Measurements from ENCODE around the gene FZD4. TPM values are rescaled to one million over a fixed set of nuclear protein-coding genes. Genes with fewer than 3 reads are reported as not detected.

FZD4 gene
- total RNA-seq, 1 experiment from 2014 or later, result 4.5 TPM

GRCh38 chr11:86900162-86900561 is 55.0 kb downstream of the FZD4 start:
- no peak overlapping the region for H4K91ac ChIP-seq (ENCODE audit: insufficient read length, low read depth, low read length)
- H3K79me1 ChIP-seq (ENCODE audit: insufficient read depth, low read depth, low read length, poor library complexity, severe bottlenecking), result no peaks in the 10 kb centered on the region
- TF ChIP-seq CTCF (conservative IDR thresholded peaks at IDR 0.05), result no peak
- no peak overlapping the region for H3K27ac ChIP-seq (ENCODE audit: insufficient read length, low read depth, low read length)
- no peak overlapping the region for H3K14ac ChIP-seq (ENCODE audit: insufficient read depth, low read length)
- H2BK15ac ChIP-seq (ENCODE audit: low read depth, low read length), result no peak overlapping the region
- WGBS (ENCODE audit: extremely low coverage, insufficient read length, low lambda C conversion rate), result no CpG with 5 or more reads among the region's 3 CpGs
- H3K79me2 ChIP-seq (ENCODE audit: insufficient read depth, low read length), result no peaks in the 10 kb centered on the region
- Mint-ChIP-seq H3K27me3 (ENCODE audit: low read depth) (no peaks in the 10 kb centered on the region), H3K9me3 (no peaks in the 10 kb centered on the region), H3K4me3 (no peak overlapping the region), H3K4me1 (no peaks in the 10 kb centered on the region), H3K36me3 (ENCODE audit: insufficient read depth in 1 of 3, low read depth in 3 of 3) (no peaks in the 10 kb centered on the region), H3K27ac (no peak overlapping the region)
- no peak overlapping the region for H3T11ph ChIP-seq (ENCODE audit: low read length)
- no peak overlapping the region for H3K9ac ChIP-seq (ENCODE audit: extremely low read depth, insufficient read length, low read length)
- H2AFZ ChIP-seq (ENCODE audit: low read length), result no peak overlapping the region
- H3K18ac ChIP-seq (ENCODE audit: insufficient read length, low read depth, low read length), result no peak overlapping the region
- no peak overlapping the region for H4K8ac ChIP-seq (replicated peaks; ENCODE audit: insufficient read length, low read depth, low read length)
- H2BK12ac ChIP-seq (ENCODE audit: insufficient read length, low read depth, low read length), result no peak overlapping the region
- no peak overlapping the region for H4K5ac ChIP-seq (ENCODE audit: insufficient read length, low read depth, low read length)
- H3K23ac ChIP-seq (ENCODE audit: insufficient read length, low read depth, low read length), result no peak overlapping the region
- H3K9me3 ChIP-seq (ENCODE audit: control insufficient read depth, low read depth, low read length), result no peaks in the 10 kb centered on the region
- no peaks in the 10 kb centered on the region for H4K20me1 ChIP-seq (ENCODE audit: control insufficient read depth, insufficient read depth, insufficient read length)
- H2BK120ac ChIP-seq (ENCODE audit: low read depth, low read length, poor library complexity, severe bottlenecking), result no peak overlapping the region
- H3K4me2 ChIP-seq (ENCODE audit: insufficient read depth, insufficient read length, low read length), result no peak overlapping the region
- H3K4me1 ChIP-seq (ENCODE audit: insufficient read depth, low read length), result no peaks in the 10 kb centered on the region
- no peak overlapping the region for H2AK5ac ChIP-seq (ENCODE audit: insufficient read length, low read length)
- H2BK5ac ChIP-seq (ENCODE audit: insufficient read length, low read length), result no peak overlapping the region
- H3K27me3 ChIP-seq (ENCODE audit: insufficient read depth, low read length), result no peaks in the 10 kb centered on the region
- no peak overlapping the region for H3K56ac ChIP-seq (ENCODE audit: insufficient read length, low read depth, low read length)
- no peak for DNase-seq
- no peaks in the 10 kb centered on the region for H3K23me2 ChIP-seq (ENCODE audit: insufficient read length, low read depth, low read length, poor library complexity, severe bottlenecking)
- H3K4ac ChIP-seq (ENCODE audit: low read depth, low read length), result no peak overlapping the region
- no peak overlapping the region for H2BK20ac ChIP-seq (ENCODE audit: low read depth, low read length, poor library complexity, severe bottlenecking)
